Gastrocnemius medialis (tissue), 4 donors: ENCODE data around the gene GARIN1A.

Source experiments
- POLR2A ChIP-seq, 2 donors: fragments of 450-650 bp; IDR thresholded peaks; one replicate each; pipeline ENCODE4 v1.6.1; 2017; ENCODE audit warnings: antibody characterized with exemption in 2 of 2, mild to moderate bottlenecking in 2 of 2, moderate library complexity in 2 of 2
- TF ChIP-seq, protein P1 (sequence below), 5 experiments: fragments of 450-650 bp in 3 of 5; fragments of 200-600 bp in 2 of 5; sonication (generic) in 2 of 5; IDR thresholded peaks in 4 of 5; conservative IDR thresholded peaks in 1 of 5; 1 replicate in 4 of 5; 2 replicates in 1 of 5; pipeline ENCODE4 v1.5.1; 2016 to 2019; ENCODE audit warnings: antibody characterized with exemption in 5 of 5, mild to moderate bottlenecking in 3 of 5, moderate library complexity in 3 of 5

GRCh38 chr7:128707752-128708151, 35.7 kb downstream of the GARIN1A start:
- TF ChIP-seq POLR2A (IDR thresholded peaks at IDR 0.05), result no peak
- TF ChIP-seq, protein P1, sequence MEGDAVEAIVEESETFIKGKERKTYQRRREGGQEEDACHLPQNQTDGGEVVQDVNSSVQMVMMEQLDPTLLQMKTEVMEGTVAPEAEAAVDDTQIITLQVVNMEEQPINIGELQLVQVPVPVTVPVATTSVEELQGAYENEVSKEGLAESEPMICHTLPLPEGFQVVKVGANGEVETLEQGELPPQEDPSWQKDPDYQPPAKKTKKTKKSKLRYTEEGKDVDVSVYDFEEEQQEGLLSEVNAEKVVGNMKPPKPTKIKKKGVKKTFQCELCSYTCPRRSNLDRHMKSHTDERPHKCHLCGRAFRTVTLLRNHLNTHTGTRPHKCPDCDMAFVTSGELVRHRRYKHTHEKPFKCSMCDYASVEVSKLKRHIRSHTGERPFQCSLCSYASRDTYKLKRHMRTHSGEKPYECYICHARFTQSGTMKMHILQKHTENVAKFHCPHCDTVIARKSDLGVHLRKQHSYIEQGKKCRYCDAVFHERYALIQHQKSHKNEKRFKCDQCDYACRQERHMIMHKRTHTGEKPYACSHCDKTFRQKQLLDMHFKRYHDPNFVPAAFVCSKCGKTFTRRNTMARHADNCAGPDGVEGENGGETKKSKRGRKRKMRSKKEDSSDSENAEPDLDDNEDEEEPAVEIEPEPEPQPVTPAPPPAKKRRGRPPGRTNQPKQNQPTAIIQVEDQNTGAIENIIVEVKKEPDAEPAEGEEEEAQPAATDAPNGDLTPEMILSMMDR (IDR thresholded peaks at IDR 0.05 in 4 of 5, conservative IDR thresholded peaks at IDR 0.05 in 1 of 5), result no peak
